Sigmoid colon (tissue), 7 donors: ENCODE data around the gene SHB. TPM values are rescaled to one million over a fixed set of nuclear protein-coding genes. Genes with fewer than 3 reads are reported as not detected.

Experiments
- DNase-seq: peaks from one replicate; pipeline ENCODE4 v3.0.0-alpha.2; 2019
- H3K27ac ChIP-seq, 4 donors: fragments of 200-600 bp; sonication (generic); one replicate each; pipeline ENCODE4 v1.5.1; 2016 to 2019; ENCODE audit warnings: mild to moderate bottlenecking in 1 of 4
- H3K27me3 ChIP-seq, 3 donors: fragments of 200-600 bp; sonication (generic); one replicate each; pipeline ENCODE4 v1.5.1; 2019; ENCODE audit warnings: mild to moderate bottlenecking in 1 of 3
- H3K36me3 ChIP-seq, 4 donors: fragments of 200-600 bp; sonication (generic); one replicate each; pipeline ENCODE4 v1.5.1; 2016 to 2019
- H3K4me1 ChIP-seq, 4 donors: fragments of 200-600 bp; sonication (generic); one replicate each; pipeline ENCODE4 v1.5.1; 2017 to 2019
- H3K4me3 ChIP-seq, 4 donors: fragments of 200-600 bp; sonication (generic); one replicate each; pipeline ENCODE4 v1.5.1; 2017 to 2019; ENCODE audit warnings: mild to moderate bottlenecking in 2 of 4, moderate library complexity in 1 of 4
- H3K9me3 ChIP-seq, 4 donors: fragments of 200-600 bp in 3 of 4; sonication (generic) in 3 of 4; one replicate each; pipeline versions ENCODE4 v1.5.1 to v1.6.1; 2013 to 2019
- CTCF ChIP-seq, 4 experiments: fragments of 450-650 bp in 3 of 4; fragments of 200-600 bp in 1 of 4; IDR thresholded peaks; one replicate each; pipeline ENCODE4 v1.5.1; 2016 to 2019; ENCODE audit warnings: antibody characterized with exemption in 4 of 4, mild to moderate bottlenecking in 3 of 4, moderate library complexity in 2 of 4
- EP300 ChIP-seq, 4 donors: sonication (generic); formaldehyde crosslinking; IDR thresholded peaks; one replicate each; pipeline ENCODE4 v1.6.1; 2017; ENCODE audit warnings: antibody characterized with exemption in 4 of 4
- POLR2A ChIP-seq, 2 donors: fragments of 450-650 bp; IDR thresholded peaks; one replicate each; pipeline ENCODE4 v1.6.1; 2016; ENCODE audit warnings: antibody characterized with exemption in 2 of 2, mild to moderate bottlenecking in 2 of 2, moderate library complexity in 2 of 2
- POLR2AphosphoS5 ChIP-seq, 4 donors: sonication (generic); formaldehyde crosslinking; IDR thresholded peaks; one replicate each; pipeline ENCODE4 v1.6.1; 2017; ENCODE audit warnings: antibody characterized with exemption in 4 of 4
- WGBS, 2 donors: extraction: QIAGEN DNeasy Blood & Tissue Kit; methylation state at CpG; one replicate each; pipeline ENCODE4 v1.1.7; 2013; 5-methylcytosine and 5-hydroxymethylcytosine counted together
- intact Hi-C: fragments of 100-400 bp; cut with DNase I; formaldehyde crosslinking; loops from one replicate; pipeline ENCODE4 v1.15.1; 2023
- polyA plus RNA-seq, 3 donors: library from polyadenylated mRNA; stranded (reverse); fragments of 200-250 nt; gene quantifications; one replicate each; pipeline ENCODE4 v1.2.3, GENCODE V29; 2013
- total RNA-seq, 4 donors: library from RNA; depleted of rRNA; stranded (reverse); fragments of >200 nt; gene quantifications; one replicate each; pipeline ENCODE4 v1.1.0, GENCODE V29; 2016
- donor health status: healthy with polysubstance abuse.
- donor health status: Bipolar disorder and iron deficiency.
- donor health status: healthy.

Gene SHB
- total and polyA plus RNA-seq, 7 donors = 6.8 to 33.7 (median 10.2) TPM

GRCh38 chr9:37927132-37927531 is 141.9 kb downstream of the SHB start:
- no peaks in the 10 kb centered on the region for H3K36me3 ChIP-seq
- H3K27ac ChIP-seq = no peak overlapping the region
- no peak for TF ChIP-seq CTCF (IDR thresholded peaks at IDR 0.05)
- no peak for TF ChIP-seq EP300 (IDR thresholded peaks at IDR 0.05)
- TF ChIP-seq POLR2AphosphoS5 (IDR thresholded peaks at IDR 0.05) = no peak
- no peak for TF ChIP-seq POLR2A (IDR thresholded peaks at IDR 0.05)
- DNase-seq = no peak
- no peak overlapping the region for H3K4me3 ChIP-seq
- H3K27me3 ChIP-seq = no peaks in the 10 kb centered on the region
- no peaks in the 10 kb centered on the region for H3K9me3 ChIP-seq
- WGBS, 2 donors = 69 to 84% methylated on average over 9 of the region's 9 CpGs
- peaks cover 0 to 25% (median 0%) of the 10 kb centered on the region in 4 donors for H3K4me1 ChIP-seq
- intact Hi-C loops = no loop called here

GRCh38 chr9:37926737-37927118 is 142.3 kb downstream of the SHB start:
- 76 to 90% methylated on average over 1 of the region's 1 CpG for WGBS, 2 donors
- Histone ChIP-seq H3K9me3 (no peaks in the 10 kb centered on the region), H3K27me3 (no peaks in the 10 kb centered on the region), H3K4me3 (no peak overlapping the region), H3K27ac (no peak overlapping the region), H3K4me1 (peaks cover 0 to 26% (median 2%) of the 10 kb centered on the region in 4 donors), H3K36me3 (no peaks in the 10 kb centered on the region)
- TF ChIP-seq EP300 (IDR thresholded peaks at IDR 0.05) (no peak), POLR2AphosphoS5 (IDR thresholded peaks at IDR 0.05) (no peak), CTCF (IDR thresholded peaks at IDR 0.05) (no peak), POLR2A (IDR thresholded peaks at IDR 0.05) (no peak)
- intact Hi-C loops = no loop called here
- DNase-seq = no peak

- no peaks in the 10 kb centered on the region for H3K27me3 ChIP-seq
- WGBS, 2 donors = 88 to 90% methylated on average over 15 of the region's 15 CpGs
- no peak for DNase-seq
- no peak overlapping the region for H3K27ac ChIP-seq
- intact Hi-C loops = no loop called here
- H3K36me3 ChIP-seq = no peaks in the 10 kb centered on the region
- TF ChIP-seq EP300 (IDR thresholded peaks at IDR 0.05) (no peak), POLR2A (IDR thresholded peaks at IDR 0.05) (no peak), CTCF (IDR thresholded peaks at IDR 0.05) (no peak), POLR2AphosphoS5 (IDR thresholded peaks at IDR 0.05) (no peak)
- no peak overlapping the region for H3K4me3 ChIP-seq
- H3K9me3 ChIP-seq = no peaks in the 10 kb centered on the region
- peaks cover 0 to 26% (median 3%) of the 10 kb centered on the region in 4 donors for H3K4me1 ChIP-seq
Observed at GRCh38 chr9:37925786-37926736, 143.0 kb downstream of the SHB start.

GRCh38 chr9:37925006-37925405 is 144.0 kb downstream of the SHB start:
- H3K36me3 ChIP-seq = no peaks in the 10 kb centered on the region
- TF ChIP-seq POLR2A (IDR thresholded peaks at IDR 0.05) = no peak
- DNase-seq = no peak
- no peaks in the 10 kb centered on the region for H3K9me3 ChIP-seq
- H3K27ac ChIP-seq = no peak overlapping the region
- 90 to 93% methylated on average over 6 of the region's 6 CpGs for WGBS, 2 donors
- no peak overlapping the region for H3K4me3 ChIP-seq
- peaks cover 0 to 26% (median 3%) of the 10 kb centered on the region in 4 donors for H3K4me1 ChIP-seq
- no peaks in the 10 kb centered on the region for H3K27me3 ChIP-seq
- intact Hi-C loops = no loop called here

- intact Hi-C loops = no loop called here
- no peaks in the 10 kb centered on the region for H3K9me3 ChIP-seq
- H3K4me1 ChIP-seq = peaks cover 0 to 23% (median 3%) of the 10 kb centered on the region in 4 donors
- H3K4me3 ChIP-seq = no peak overlapping the region
- DNase-seq = no peak
- no peak overlapping the region for H3K27ac ChIP-seq
- peaks cover 0 to 2% (median under 1%) of the 10 kb centered on the region in 4 donors for H3K36me3 ChIP-seq
- TF ChIP-seq POLR2AphosphoS5 (IDR thresholded peaks at IDR 0.05) (no peak), POLR2A (IDR thresholded peaks at IDR 0.05) (no peak), CTCF (IDR thresholded peaks at IDR 0.05) (no peak), EP300 (IDR thresholded peaks at IDR 0.05) (no peak)
- H3K27me3 ChIP-seq = no peaks in the 10 kb centered on the region
Observed at GRCh38 chr9:37924538-37924937, 144.5 kb downstream of the SHB start.
